ENCODE results near the gene NUS1. TPM values are rescaled to one million over a fixed set of nuclear protein-coding genes. Genes with fewer than 3 reads are reported as not detected.

Gene NUS1
- total RNA-seq, result 19.2 and 20.8 TPM in 2 replicates

DNA sequence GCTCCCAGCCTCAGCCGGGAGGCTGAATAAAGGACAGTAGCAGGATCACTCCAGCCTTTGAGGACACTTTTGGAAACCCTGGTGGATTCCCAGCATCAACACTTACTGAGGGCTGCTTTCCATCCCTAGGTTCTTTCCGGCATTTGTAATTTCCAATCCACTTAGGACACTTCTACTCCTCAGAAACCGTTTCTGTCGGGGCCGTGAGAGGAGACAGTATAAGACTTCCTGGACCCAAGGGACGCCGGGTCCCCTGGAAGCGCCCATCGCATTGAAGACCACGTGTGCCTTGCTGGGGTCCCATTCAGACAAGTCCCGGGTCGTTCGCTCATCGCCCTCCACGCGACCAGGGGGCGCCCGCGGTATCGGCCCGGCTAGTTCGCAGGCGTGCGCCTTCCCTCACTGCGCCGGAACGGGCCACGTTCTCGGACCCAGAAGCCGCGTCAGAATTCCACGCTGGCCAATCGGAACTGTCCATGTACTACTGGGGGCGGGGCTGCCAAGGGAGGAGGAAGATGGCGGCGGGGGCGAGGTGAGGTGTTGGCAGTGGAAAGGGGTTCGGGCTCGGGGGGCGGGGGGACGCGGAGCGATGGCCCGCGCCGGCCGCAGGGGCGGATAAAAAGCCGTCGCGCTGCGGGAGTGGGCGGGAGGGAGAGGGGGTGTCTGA is at the start of gene NUS1:
Gene NUS1 (plus strand): TSS at position 479 of the 667 bp plus-strand sequence. CDS start 202 bp downstream, outside the sequence.

Other genes with a start within 250 kb of the NUS1 start
- gene ROS1, start 249.5 kb upstream of the NUS1 start, total RNA-seq, result under 0.01 and 0.12 TPM in 2 replicates
- 17.9 and 18.0 TPM in 2 replicates for gene DCBLD1, start 192.8 kb upstream of the NUS1 start, total RNA-seq
- 52.9 and 53.3 TPM in 2 replicates for gene GOPC, start 73.0 kb upstream of the NUS1 start, total RNA-seq
- under 0.01 TPM in 1 of 2 replicates, not detected in the other for gene SLC35F1, start 231.8 kb downstream of the NUS1 start, total RNA-seq